Hematopoietic multipotent progenitor cell treated with erythropoietin and hydrocortisone succinate and interleukin-3 and kit ligand, for 6 days (in vitro differentiated cells): Measurements from ENCODE around the gene SPEF1.

Experiments
- DNase-seq: peaks from one replicate; pipeline ENCODE4 v3.0.0-alpha.2; 2015

The SPEF1 gene

DNA sequence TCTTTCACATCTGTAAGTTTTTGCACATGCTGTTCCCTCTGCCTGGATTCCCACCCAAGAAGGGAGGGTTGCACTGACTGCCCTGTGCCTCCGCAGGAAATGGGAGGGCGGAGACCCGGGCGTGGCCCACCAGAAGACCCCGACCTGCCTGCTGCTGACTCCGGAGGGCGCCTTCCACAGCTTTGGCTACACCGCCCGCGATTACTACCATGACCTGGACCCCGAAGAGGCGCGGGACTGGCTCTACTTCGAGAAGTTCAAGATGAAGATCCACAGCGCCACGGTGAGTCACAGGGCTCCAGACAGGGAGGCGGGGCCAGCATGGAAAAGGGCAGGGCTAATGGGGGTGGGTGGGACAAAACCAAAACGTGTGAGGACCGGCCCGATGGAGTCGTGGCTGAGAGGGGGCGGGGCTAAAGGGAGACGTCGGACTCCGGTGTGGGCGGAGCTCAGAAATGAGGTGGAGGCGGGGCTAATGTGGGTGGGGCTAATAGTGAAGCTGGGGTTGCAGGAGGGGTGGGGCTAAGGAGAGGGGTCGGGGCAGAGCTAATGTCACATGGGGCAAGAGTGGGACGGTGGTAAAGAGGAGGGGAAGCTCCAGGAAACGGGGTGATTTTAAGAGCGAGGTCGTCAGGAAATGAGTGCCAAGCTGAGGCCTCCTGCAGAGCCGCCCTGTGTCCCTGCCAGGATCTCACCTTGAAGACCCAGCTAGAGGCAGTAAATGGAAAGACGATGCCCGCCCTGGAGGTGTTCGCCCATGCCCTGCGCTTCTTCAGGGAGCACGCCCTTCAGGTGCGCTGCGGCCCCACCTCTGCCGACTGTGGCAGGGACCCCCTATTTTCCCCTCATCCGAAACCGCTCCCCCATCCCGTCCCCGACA is 36.2 kb downstream of the SPEF1 start:
- DNase-seq = peak; percentile 94

- no peak for DNase-seq
These were observed 37.2 kb downstream of the SPEF1 start for GRCh38 chr20:3744037-3744436.

- DNase-seq = no peak
These were observed 38.0 kb downstream of the SPEF1 start for GRCh38 chr20:3743251-3743650.

- no peak for DNase-seq
These were observed 39.3 kb downstream of the SPEF1 start for GRCh38 chr20:3741836-3742458.

DNA sequence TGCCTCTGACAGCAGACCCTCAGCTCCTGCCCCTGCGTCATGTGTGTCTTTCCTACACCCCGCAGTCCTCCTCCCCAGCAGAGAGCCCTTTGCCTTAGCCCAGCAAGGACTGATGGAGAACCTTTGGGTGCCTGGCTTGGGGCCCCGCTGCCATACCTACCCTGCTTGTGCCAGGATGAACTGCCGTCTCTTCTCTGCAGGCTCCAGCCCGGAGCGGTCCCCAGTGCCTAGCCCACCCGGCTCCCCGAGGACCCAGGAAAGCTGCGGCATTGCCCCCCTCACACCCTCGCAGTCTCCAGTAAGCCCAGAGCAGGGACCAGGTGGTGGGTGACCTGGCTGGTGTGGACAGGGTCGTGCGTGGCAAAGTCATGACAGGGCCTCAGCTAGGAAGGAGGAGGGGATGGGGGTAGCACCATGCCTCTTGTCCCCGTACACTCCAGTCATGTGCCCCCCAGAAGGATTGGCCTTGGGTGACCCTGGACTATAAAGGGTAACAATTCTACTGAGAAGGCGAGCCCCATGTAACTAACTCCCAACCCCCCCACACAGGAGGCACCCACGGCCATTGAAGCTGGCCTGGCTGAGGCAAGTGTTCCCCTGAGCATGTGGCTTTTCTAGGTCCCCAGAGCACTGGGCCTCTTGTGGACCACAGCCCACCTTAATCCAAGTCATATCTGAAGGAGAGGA is 40.5 kb downstream of the SPEF1 start:
- no peak for DNase-seq

- peak; percentile 78 for DNase-seq
These were observed 41.3 kb downstream of the SPEF1 start for GRCh38 chr20:3739926-3740451.

- DNase-seq = no peak
These were observed 42.0 kb downstream of the SPEF1 start for GRCh38 chr20:3739054-3739925.

- DNase-seq = peak; percentile 54
These were observed 42.9 kb downstream of the SPEF1 start for GRCh38 chr20:3738111-3739053.

DNA sequence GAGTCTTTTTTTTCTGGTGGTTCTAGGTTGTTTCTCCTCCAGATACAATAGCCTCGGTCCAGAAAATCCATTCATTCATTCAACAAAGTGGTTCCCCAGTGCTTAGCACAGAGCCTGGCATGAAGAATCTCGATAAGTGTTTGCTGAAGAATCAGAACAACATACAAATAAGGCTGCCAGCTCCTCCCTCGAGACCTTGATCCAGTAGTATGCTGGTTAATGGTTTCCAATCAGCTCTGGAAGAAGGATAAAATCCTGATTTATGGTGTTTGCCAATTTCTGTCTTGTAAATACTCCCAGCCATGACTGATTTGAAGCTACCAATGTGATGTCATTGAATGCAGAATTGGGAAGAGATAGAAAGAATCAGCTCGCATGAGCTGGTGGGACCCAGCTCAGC is 45.5 kb downstream of the SPEF1 start:
- DNase-seq = no peak

GRCh38 chr20:3734111-3734843 is 47.0 kb downstream of the SPEF1 start:
- no peak for DNase-seq

GRCh38 chr20:3733119-3733995 is 47.9 kb downstream of the SPEF1 start:
- no peak for DNase-seq

DNA sequence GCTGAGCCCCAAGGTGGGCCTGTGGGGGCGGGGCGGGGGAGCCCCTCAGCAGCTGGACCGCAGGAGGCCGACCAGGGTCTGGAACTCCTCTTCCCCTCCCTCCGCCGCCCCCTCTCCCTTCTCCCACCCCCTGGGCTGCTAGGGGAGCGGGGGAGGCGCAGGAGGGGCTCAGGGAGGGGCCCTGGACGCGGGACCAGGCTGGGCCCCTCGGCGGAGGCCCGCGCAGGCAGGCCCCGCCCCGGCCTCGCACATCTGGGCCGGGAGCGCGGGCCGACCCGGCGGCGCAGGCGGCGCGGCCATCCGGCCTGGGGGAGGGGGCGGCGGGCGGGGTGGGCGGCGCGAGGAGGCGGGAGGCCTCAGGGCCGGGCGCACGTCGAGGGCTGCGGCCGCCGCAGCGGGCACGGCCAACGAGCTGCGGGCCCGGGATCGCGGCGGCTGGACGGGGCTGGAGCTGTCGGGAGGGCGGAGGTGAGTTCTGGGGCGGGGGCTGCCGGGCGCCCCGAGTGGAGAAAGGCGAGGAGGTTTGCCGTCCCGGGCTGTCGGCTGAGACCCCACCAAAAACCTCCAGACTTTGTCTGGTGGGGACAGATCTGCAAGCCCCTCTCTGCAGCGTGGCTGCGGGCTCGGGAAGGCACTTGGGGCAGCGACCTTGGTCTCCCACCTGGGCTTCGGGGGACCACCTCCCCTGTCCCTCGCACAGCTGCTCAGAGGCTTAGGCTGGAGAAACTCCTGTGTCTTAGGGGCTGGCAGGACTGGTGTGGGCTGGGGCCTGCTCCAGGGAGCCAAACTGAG is 48.7 kb downstream of the SPEF1 start, which contains the start of gene HSPA12B:
Gene HSPA12B (plus strand): TSS at position 359 of the 792 bp plus-strand sequence. CDS start 5,990 bp downstream, outside the sequence.
- no peak for DNase-seq

GRCh38 chr20:3731944-3732326 is 49.3 kb downstream of the SPEF1 start:
- no peak for DNase-seq

DNA sequence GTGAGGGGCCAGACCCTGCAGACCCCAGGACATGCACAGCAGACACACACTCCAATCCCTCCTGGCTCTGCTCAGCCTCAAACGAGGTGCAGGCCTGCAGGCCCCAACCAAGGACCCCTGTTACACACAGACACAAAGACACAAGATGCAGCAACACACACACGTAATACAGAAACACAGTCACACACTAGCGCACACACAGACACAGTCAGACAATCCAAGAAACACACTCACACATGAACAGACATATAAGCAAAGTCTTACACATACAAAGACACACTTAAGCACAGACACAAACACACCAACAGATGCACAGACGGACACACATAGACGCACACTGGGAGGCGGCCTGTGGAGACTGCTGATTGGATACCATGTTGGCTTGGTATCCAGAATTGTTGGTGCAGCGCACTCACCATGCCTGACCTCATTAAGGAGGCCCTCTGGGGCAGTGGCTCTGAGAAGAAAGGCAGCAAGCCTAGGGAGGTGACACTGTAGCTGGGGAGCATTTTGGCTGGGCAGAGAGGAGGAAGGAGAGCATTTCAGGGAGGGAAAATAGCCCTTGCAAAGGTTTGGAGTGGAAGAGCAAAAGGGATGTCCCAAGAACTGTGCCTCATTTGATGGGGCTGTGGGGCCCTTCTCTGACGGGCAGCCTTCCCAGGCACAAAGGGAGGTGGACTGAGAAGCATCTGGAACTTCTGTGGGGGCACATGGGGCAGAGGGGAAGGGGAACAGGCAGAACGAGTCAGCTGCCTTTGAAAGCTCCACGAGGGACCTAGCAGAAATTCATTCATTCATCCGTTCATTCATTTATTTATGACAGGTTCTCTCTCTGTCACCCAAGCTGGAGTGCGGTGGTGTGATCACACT is 50.2 kb downstream of the SPEF1 start:
- DNase-seq = no peak

DNA sequence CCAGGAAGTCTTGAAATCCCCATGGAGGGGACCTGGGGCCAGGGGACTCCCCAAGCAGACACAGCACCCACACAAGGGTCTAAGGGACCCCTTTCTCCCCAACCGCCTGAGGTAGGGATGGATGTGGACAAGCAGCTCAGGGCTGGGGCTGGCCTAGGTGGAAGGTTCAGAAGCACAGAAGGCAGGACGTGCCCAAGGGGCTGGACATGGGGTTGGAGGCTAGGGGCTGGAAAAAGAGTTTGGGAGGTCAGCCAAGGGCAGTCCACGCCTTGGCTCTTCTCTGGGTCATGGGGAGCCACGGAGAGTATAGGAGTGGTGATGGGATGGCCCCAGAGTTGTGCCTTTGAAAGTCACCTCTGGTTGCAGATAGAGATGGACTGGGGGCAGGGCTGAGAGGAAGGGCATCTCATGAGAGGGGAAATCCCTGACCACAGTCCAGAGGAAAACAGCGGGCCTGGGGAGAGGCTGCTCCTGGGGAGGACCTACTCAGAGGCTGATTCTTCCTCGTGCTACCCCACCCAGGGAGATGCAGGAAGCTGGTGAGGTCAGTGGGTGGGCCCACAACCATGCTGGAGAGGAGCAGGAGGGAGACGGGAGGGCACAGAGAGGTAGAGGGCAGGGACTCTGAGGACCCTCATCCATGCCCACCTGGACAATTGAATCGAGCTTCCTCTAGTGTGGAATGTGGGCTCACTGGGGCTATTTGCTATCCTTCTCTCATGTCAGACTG is 51.3 kb downstream of the SPEF1 start:
- DNase-seq = no peak

GRCh38 chr20:3729378-3729777 is 51.9 kb downstream of the SPEF1 start:
- no peak for DNase-seq

- no peak for DNase-seq
These were observed 52.4 kb downstream of the SPEF1 start for GRCh38 chr20:3728876-3729275.
